ENCODE results near the gene RGCC.

- TF ChIP-seq CTCF (IDR thresholded peaks at IDR 0.05 in 8 of 11, conservative IDR thresholded peaks at IDR 0.05 in 3 of 11) = no peak
- no peak for TF ChIP-seq POLR2AphosphoS5 (IDR thresholded peaks at IDR 0.05)
- TF ChIP-seq POLR2A (IDR thresholded peaks at IDR 0.05) = no peak
These were observed 42.1 kb downstream of the RGCC start for GRCh38 chr13:41499452-41499851.

All from spleen (tissue), 7 donors.